Stimulated activated CD8-positive, alpha-beta memory T cell treated with anti-CD3 and anti-CD28 coated beads, Interleukin-15, amount 100 ng/mL, for 4 hours (primary cell): Measurements from ENCODE around the gene MAST3.

Source experiments
- DNase-seq, 2 donors: peaks; one replicate each; pipeline ENCODE4 v3.0.0-alpha.2; 2020; ENCODE audit warnings: low read depth in 2 of 2

Gene MAST3

DNA sequence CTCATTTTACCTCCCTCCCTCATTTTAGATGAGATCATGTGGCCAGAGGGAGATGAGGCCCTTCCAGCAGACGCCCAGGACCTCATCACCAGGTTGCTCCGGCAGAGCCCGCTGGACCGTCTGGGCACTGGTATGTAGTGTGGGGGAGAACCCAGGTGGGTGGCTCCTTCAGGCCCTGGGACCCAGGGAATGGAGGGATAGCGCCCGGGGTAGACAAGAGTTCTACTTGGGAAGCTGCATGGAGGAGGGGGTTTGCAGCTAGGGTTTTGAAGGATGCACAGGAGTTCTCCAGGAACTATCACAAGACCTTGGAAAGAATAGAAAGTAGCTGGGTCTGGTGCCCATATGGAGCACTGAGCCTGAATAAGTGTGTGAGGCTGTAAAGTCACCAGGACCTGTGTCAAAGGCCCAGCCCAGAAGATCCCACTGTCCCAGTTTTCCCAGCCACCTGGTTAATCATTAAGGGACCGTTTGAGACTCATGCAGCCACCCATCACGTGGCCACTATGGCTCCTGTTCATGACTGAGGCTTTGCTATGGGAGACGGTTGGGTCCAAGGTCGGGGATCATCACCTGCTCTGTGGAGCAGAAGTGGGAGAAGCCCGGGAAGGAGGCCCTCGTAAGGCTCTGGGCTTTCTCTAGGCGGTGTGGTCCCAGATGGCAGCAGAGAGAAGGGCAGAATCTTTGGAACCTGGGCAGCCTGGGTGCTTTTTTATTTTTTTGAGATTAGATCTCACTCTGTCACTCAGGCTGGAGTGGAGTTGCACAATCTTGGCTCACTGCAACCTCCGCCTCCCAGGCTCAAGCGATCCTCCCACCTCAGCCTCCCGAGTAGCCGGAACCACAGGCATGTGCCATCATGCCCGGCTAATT lies 38.4 kb downstream of the MAST3 start:
- no peak for DNase-seq

- DNase-seq = no peak
Observed at GRCh38 chr19:18137242-18137641, 39.7 kb downstream of the MAST3 start.

GRCh38 chr19:18137657-18138339 lies 40.2 kb downstream of the MAST3 start:
- no peak for DNase-seq

- no peak for DNase-seq
Observed at GRCh38 chr19:18140473-18140872, 42.9 kb downstream of the MAST3 start.

DNA sequence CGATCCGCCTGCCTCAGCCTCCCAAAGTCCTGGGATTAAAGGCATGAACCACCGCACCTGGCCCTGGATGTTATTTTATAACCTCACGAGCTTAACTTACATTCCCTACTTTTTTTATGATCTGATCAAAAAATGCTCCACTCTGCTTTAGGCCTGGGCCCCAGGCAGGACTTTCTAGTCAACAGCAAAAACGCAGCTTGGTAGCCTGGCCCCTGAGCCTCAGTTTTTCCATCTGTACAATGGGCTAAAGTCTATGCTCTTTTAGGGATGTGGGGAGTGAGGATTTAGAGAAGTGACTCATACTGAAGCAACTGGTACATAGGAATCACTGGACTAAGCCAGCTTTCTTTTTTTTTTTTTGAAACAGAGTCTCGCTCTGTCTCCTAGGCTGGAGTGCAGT lies 43.5 kb downstream of the MAST3 start:
- no peak for DNase-seq

DNA sequence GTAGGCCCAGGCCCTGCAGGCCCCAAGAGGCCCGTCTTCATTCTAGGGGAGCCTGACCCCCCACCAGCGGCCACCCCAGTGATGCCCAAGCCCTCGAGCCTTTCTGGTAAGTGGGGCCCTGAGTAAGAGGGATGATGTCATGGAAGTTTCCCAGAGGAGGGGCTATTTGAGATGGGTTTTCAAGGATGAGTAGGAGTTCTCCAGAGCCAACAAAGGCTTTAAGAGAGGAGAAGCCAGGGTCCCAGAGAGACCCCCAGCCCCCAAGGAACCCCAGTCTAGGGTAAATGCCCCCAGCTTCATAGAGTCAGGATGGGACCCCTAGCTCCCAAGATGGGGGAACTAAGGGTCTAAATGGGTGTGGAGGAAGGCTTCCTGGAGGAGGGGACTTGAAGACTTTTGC lies 46.3 kb downstream of the MAST3 start:
- DNase-seq = no peak

- no peak for DNase-seq
Observed at GRCh38 chr19:18144361-18144760, 46.8 kb downstream of the MAST3 start.

GRCh38 chr19:18144906-18145305 lies 47.3 kb downstream of the MAST3 start:
- no peak for DNase-seq

GRCh38 chr19:18145391-18145999 lies 47.9 kb downstream of the MAST3 start:
- DNase-seq = no peak

DNA sequence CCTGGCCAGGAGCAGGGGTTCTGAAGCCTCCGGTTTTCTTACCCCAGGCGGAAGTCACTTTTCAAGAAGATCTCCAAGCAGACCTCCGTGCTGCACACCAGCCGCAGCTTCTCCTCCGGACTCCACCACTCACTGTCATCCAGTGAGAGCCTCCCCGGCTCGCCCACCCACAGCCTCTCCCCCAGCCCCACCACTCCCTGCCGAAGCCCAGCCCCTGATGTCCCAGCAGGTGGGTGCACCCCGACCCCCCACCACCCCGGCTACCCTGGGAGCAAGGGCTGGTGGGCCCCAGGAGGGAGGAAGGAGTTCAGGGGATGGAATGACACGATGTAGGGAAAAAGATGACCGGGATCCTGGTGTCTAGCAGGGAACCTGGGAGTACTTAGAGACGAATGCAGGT lies 49.8 kb downstream of the MAST3 start:
- DNase-seq = no peak

- DNase-seq = no peak
Observed at GRCh38 chr19:18149596-18149975, 52.0 kb downstream of the MAST3 start.

GRCh38 chr19:18150776-18151624 lies 53.4 kb downstream of the MAST3 start:
- DNase-seq = no peak

- DNase-seq = peak; percentile 86 to 90
Observed at GRCh38 chr19:18152442-18152816, 54.9 kb downstream of the MAST3 start.

DNA sequence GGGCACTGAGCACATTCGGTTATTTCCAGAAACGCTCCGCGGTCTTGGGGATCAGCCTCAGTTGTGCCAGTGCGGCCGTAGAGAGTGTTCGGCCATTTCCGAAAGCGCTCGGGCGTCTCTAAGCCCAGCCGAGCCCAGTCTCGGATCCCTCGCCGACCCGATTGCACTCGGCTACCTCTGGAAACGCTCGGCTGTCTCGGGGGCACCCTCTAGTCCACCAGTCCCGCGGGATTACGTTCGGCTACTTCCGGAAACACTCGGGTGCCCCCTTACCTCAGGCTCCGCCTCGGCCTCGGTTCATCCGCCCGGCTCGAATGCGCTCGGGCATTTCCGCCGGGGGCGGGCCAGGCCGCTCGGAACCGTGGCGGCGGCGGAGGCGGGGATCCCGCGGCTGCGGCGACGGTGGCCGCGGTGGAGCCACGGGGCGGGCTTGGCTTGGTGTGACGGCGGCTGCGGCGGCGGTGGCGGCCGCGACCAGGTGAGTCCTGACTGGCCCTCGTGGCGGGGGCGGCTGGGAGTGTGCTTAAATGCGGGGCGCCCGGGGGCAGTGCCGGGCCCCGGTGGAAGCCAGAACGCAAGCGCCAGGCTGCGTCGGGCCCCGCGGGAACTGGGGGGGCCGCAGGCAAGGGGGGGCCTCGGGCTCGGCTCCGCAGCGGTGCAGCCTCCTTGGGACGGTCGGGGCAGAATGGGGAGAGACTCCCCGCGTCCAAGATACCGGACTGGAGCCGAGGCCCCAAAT lies 55.4 kb downstream of the MAST3 start, which contains the start of gene PIK3R2:
TSS of gene PIK3R2 (plus strand) at position 347 of the 739 bp plus-strand sequence. CDS start 2,717 bp downstream, outside the sequence.
- DNase-seq = peak; percentile 98 to 99

DNA sequence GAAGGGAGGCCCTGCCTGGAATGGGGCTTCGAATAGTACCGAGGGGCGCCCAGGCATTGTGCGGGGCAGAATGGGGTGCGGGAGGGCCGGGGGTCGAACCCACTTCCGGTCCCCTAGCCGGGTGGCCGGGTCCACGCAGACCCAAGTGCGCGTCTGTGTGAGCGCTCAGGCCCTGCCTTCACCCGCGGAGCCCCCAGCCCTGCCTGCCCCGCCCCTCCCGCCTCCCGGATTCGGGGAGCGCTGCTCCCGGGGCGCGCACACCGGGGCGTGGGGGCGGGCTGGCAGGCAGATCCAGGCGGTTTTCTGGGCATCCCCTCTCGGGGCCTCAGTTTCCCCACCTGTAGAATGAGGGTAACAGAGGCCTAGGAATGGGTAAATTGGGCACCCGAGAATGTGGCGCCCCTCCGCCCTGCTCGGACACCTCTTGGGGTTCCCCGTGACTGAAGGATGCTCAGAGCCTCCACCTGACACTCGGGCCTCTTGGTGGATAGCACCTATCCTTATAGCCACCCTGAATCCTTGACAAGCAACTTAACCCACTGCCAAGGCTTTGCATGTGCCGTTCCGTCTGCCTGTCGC lies 56.1 kb downstream of the MAST3 start:
- no peak for DNase-seq

DNA sequence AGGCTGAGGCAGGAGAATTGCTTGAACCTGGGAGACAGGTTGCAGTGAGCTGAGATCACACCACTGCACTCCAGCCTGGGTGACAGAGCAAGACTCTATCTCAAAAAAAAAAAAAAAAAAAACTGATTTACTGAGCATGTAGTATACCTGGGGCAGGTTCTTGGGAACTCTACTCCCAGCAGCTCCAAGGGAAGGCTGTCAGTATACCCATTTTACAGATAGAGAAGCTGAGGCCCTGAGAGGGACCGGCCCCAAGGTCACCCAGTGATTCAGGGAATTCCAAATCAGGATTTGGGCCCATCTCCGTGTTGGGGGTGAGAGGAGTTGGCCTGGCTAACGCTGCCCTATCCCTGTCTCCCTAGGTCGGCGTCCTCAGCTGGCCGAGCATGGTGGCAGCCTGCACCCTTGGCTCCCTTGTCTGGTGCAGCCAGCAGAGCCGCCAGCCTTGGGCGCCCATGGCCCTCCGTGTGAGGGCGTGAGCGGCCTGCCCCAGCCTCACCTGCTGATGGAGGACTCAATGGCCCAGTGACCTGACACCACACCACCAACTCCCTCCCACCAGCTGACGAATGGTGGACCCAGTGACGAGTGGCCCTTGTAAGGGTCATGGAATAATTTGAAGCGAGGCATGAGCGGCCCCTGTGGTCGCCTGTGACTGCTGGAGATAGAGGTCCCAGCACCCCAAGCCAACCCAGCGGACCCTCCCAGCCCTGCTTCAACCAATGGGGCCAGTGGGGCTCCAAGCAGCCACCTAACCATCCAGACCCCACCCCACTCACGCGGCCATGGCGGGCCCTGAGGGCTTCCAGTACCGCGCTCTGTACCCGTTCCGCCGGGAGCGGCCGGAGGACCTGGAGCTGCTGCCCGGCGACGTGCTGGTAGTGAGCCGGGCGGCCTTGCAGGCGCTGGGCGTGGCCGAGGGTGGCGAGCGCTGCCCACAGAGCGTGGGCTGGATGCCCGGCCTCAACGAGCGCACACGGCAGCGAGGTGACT lies 57.8 kb downstream of the MAST3 start:
- no peak for DNase-seq

- no peak for DNase-seq
Observed at GRCh38 chr19:18156268-18156667, 58.7 kb downstream of the MAST3 start.

DNA sequence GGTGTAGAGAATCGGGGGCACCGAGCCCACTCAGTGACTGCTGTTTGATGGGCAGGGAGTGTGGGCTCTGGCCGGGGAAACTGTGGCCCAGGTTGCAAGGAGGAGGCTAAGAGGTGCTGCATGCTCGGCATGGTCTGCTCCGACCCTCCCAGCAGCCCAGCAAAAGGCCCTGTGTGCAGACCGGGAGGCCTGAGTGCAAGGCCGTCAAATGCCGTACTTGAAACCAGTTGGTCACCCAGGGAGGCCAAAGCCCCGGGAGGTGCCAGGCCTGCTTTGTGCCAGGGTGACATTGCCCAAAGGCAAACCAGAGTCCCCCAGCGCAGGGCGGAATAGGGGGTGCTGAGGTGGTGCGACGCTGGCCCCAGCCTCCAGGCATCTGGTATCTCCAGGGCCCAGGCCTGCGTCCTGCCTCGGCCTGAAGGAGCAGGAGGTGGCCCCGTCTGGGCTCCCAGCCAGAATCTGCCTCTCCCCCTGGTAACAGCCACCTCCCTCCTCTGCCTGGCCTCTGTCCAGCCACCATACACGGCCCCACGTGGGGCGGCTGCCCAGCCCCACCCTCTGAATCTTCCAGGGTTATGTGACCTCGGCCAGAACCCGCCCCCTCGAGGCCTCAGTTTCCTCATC lies 59.4 kb downstream of the MAST3 start:
- DNase-seq = no peak

GRCh38 chr19:18157465-18158063 lies 60.0 kb downstream of the MAST3 start:
- no peak for DNase-seq
